OCI-LY3 (cell line): ENCODE measurements around the gene IGSF23.
"Not testable (repeated sequence)": the region's sequence is repeated elsewhere in the genome, so short reads cannot be mapped to it uniquely, and the experiment has no call there.

ENCODE experiments used
- H2AFZ ChIP-seq: fragments of 200-600, 300-600 bp; shearing (Covaris generic); 2 replicates; pipeline ENCODE4 v1.6.0; 2014; ENCODE audit warnings: antibody characterized with exemption, low read depth, low read length
- H3K27ac ChIP-seq: fragments of 200-600, 300-600 bp; sonication (generic); 2 replicates; pipeline ENCODE4 v1.5.1; 2014; ENCODE audit warnings: mild to moderate bottlenecking, low read length, moderate library complexity, mixed read lengths
- H3K27me3 ChIP-seq: fragments of 200-600, 300-600 bp; sonication (generic); 2 replicates; pipeline ENCODE4 v1.6.1; 2014; ENCODE audit warnings: low read depth, low read length, mixed read lengths
- H3K36me3 ChIP-seq: fragments of 200-600, 300-600 bp; sonication (generic); replicated peaks from 2 replicates; pipeline ENCODE3; 2014; ENCODE audit warnings: low read depth, low read length, mixed read lengths
- H3K4me1 ChIP-seq: fragments of 300-600, 200-600 bp; sonication (generic); 2 replicates; pipeline ENCODE4 v1.6.1; 2014; ENCODE audit warnings: low read length, mixed read lengths
- H3K4me2 ChIP-seq: fragments of 200-600, 300-600 bp; sonication (generic); 2 replicates; pipeline ENCODE4 v1.6.1; 2014; ENCODE audit warnings: low read length, mixed read lengths
- H3K4me3 ChIP-seq: fragments of 300-600, 200-600 bp; sonication (generic); 2 replicates; pipeline ENCODE4 v1.5.1; 2014; ENCODE audit warnings: antibody characterized with exemption, mild to moderate bottlenecking, low read length, moderate library complexity
- H3K79me2 ChIP-seq: fragments of 300-600, 200-600 bp; shearing (Covaris generic); 2 replicates; pipeline ENCODE4 v1.6.1; 2014; ENCODE audit warnings: mild to moderate bottlenecking, low read length, mixed read lengths
- H3K9ac ChIP-seq: fragments of 300-600, 200-600 bp; shearing (Covaris generic); 2 replicates; pipeline ENCODE4 v1.6.0; 2014; ENCODE audit warnings: mild to moderate bottlenecking, low read length, moderate library complexity
- H3K9me3 ChIP-seq: fragments of 200-600, 300-600 bp; shearing (Covaris generic); 2 replicates; pipeline ENCODE4 v1.6.1; 2014; ENCODE audit warnings: low read length, mixed read lengths; ENCODE audit not compliant: insufficient read depth
- H4K20me1 ChIP-seq: fragments of 200-600, 300-600 bp; sonication (generic); 2 replicates; pipeline ENCODE4 v1.6.1; 2016; ENCODE audit warnings: low read length, mixed read lengths; ENCODE audit not compliant: insufficient read depth
- EZH2phosphoT487 ChIP-seq: fragments of 200-600 bp; shearing (Covaris generic); IDR thresholded peaks from 2 replicates; pipeline ENCODE4 v1.6.1; 2018; ENCODE audit warnings: antibody characterized with exemption, mixed run types, low read depth
- TF ChIP-seq, protein P1 (sequence below): fragments of 200-600, 300-600 bp; sonication (generic); IDR thresholded peaks from 2 replicates; pipeline ENCODE4 v1.5.1; 2014; ENCODE audit warnings: antibody characterized with exemption, low read length, low read depth

Gene IGSF23

GRCh38 chr19:44588771-44589112, 24.6 kb upstream of the IGSF23 start:
- Histone ChIP-seq H4K20me1 (no peaks in the 10 kb centered on the region), H3K36me3 (no peaks in the 10 kb centered on the region), H3K4me3 (no peak overlapping the region), H3K9ac (no peak overlapping the region), H3K9me3 (no peaks in the 10 kb centered on the region), H3K4me1 (no peaks in the 10 kb centered on the region), H2AFZ (no peak overlapping the region), H3K4me2 (no peak overlapping the region), H3K79me2 (no peaks in the 10 kb centered on the region), H3K27me3 (no peaks in the 10 kb centered on the region), H3K27ac (no peak overlapping the region)
- TF ChIP-seq, protein P1, sequence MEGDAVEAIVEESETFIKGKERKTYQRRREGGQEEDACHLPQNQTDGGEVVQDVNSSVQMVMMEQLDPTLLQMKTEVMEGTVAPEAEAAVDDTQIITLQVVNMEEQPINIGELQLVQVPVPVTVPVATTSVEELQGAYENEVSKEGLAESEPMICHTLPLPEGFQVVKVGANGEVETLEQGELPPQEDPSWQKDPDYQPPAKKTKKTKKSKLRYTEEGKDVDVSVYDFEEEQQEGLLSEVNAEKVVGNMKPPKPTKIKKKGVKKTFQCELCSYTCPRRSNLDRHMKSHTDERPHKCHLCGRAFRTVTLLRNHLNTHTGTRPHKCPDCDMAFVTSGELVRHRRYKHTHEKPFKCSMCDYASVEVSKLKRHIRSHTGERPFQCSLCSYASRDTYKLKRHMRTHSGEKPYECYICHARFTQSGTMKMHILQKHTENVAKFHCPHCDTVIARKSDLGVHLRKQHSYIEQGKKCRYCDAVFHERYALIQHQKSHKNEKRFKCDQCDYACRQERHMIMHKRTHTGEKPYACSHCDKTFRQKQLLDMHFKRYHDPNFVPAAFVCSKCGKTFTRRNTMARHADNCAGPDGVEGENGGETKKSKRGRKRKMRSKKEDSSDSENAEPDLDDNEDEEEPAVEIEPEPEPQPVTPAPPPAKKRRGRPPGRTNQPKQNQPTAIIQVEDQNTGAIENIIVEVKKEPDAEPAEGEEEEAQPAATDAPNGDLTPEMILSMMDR, result no peak

DNA sequence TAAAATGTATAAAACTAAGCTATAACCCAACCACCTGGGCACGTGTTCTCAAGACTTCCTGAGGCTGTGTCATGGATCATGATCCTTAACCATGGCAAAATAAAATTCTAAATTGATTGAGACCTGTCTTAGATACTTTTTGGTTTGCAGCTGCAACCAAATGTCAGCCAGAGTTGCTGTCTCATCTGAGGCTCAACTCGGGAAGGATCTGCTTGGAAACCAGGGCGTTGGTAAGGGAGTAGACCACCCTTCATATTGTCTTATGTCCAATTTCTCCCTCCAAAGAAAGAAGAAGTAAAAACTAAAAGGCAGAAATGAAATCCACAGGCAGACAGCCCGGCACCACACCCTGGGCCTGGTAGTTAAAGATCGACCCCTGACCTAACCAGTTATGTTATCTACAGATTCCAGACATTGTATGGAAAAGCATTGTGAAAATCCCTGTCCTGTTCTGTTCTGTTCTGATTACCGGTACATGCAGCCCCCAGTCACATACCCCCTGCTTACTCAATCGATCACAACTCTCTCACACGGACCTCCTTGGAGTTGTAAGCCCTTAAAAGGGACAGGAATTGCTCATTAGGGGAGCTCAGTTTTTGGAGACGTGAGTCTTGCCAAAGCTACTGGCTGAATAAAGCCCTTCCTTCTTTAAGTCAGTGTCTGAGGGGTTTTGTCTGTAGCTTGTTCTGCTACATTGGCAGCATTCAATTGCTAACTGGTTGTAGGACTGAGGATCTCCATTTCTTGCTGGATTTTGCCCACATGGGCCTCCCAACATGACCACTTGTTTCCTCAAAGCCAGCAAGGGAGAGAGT, 22.9 kb upstream of the IGSF23 start:
- Histone ChIP-seq H3K4me2 (no peak overlapping the region), H3K36me3 (no peaks in the 10 kb centered on the region), H3K9me3 (no peaks in the 10 kb centered on the region), H3K9ac (no peak overlapping the region), H2AFZ (no peak overlapping the region), H3K27ac (no peak overlapping the region), H3K4me3 (no peak overlapping the region), H3K79me2 (no peaks in the 10 kb centered on the region), H4K20me1 (no peaks in the 10 kb centered on the region), H3K4me1 (no peaks in the 10 kb centered on the region), H3K27me3 (no peaks in the 10 kb centered on the region)
- TF ChIP-seq, protein P1, result no peak
- no peak for TF ChIP-seq EZH2phosphoT487

GRCh38 chr19:44591340-44591993, 21.9 kb upstream of the IGSF23 start:
- not testable (repeated sequence) for H3K9me3 ChIP-seq

DNA sequence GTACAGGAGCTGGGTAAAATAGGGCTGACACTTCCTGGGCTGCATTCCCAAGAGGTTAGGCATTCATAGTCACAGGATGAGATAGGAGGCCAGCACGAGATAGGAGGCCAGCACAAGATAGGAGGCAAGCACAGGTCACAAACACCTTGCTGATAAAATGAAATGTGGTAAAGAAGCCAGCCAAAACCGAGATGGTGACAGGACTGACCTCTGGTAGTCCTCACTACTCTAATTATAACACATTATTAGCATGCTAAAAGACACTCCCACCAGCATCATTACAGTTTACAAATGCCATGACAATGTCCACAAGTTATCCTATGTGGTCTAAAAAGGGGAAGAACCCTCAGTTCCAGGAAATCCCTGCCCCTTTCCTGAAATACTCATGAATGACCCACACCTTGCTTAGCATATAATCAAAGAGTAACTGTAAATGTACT, 20.9 kb upstream of the IGSF23 start:
- no peaks in the 10 kb centered on the region for H3K9me3 ChIP-seq
- TF ChIP-seq, protein P1, result no peak
- no peak for TF ChIP-seq EZH2phosphoT487

More at GRCh38 chr19:44591340-44591993, 21.9 kb upstream of the IGSF23 start:
- H3K36me3 ChIP-seq, H3K4me3 ChIP-seq, H4K20me1 ChIP-seq, H3K4me1 ChIP-seq, H3K9ac ChIP-seq, H3K79me2 ChIP-seq, H3K27me3 ChIP-seq, H3K27ac ChIP-seq, H2AFZ ChIP-seq, H3K4me2 ChIP-seq: not testable (repeated sequence)

More for the DNA sequence above, 20.9 kb upstream of the IGSF23 start:
- Histone ChIP-seq H2AFZ (no peak overlapping the region), H3K36me3 (no peaks in the 10 kb centered on the region), H3K79me2 (no peaks in the 10 kb centered on the region), H3K4me3 (no peak overlapping the region), H3K4me1 (no peaks in the 10 kb centered on the region), H3K4me2 (no peak overlapping the region), H4K20me1 (no peaks in the 10 kb centered on the region), H3K27me3 (no peaks in the 10 kb centered on the region), H3K27ac (no peak overlapping the region), H3K9ac (no peak overlapping the region)
